Activated T-helper 2 cell treated with anti-CD3 and anti-CD28 coated beads, Interferon-gamma antibody, Interleukin-2, Interleukin-4, amounts not matched to agents 10 μg/mL and 5 μg/mL and 100 μg/mL, durations not matched to agents 14 hours and 24 hours and 36 hours (primary cell): ENCODE results near the gene DMD. TPM values are rescaled to one million over a fixed set of nuclear protein-coding genes. Genes with fewer than 3 reads are reported as not detected.
"Not testable (repeated sequence)": the region's sequence is repeated elsewhere in the genome, so short reads cannot be mapped to it uniquely, and the experiment has no call there.

ENCODE experiments used
- DNase-seq: peaks from one replicate; pipeline ENCODE4 v3.0.0; 2021; ENCODE audit warnings: low spot score
- H3K27ac Mint-ChIP-seq: one replicate; pipeline ENCODE4 v1.8.0; 2021; ENCODE audit warnings: mixed read lengths
- H3K27me3 Mint-ChIP-seq: one replicate; pipeline ENCODE4 v1.8.0; 2021; ENCODE audit warnings: low read depth, mixed read lengths
- H3K36me3 Mint-ChIP-seq: one replicate; pipeline ENCODE4 v1.8.0; 2021; ENCODE audit warnings: low read depth, mixed read lengths
- H3K4me1 Mint-ChIP-seq: one replicate; pipeline ENCODE4 v1.8.0; 2021; ENCODE audit warnings: low read depth, mixed read lengths
- H3K4me3 Mint-ChIP-seq: one replicate; pipeline ENCODE4 v1.8.0; 2021; ENCODE audit warnings: low read depth, mild to moderate bottlenecking, moderate library complexity, mixed read lengths
- H3K9me3 Mint-ChIP-seq: one replicate; pipeline ENCODE4 v1.8.0; 2021; ENCODE audit warnings: mixed read lengths
- intact Hi-C: fragments of 100-400 bp; cut with micrococcal nuclease; formaldehyde crosslinking; loops from one replicate; pipeline ENCODE4 v1.15.1; 2023
- total RNA-seq: library from RNA; stranded (reverse); gene quantifications from 2 replicates; pipeline ENCODE4 v1.2.3, GENCODE V29; 2022

The DMD gene
- total RNA-seq, 1 donor from 2014 or later, result 0.84 TPM

DNA sequence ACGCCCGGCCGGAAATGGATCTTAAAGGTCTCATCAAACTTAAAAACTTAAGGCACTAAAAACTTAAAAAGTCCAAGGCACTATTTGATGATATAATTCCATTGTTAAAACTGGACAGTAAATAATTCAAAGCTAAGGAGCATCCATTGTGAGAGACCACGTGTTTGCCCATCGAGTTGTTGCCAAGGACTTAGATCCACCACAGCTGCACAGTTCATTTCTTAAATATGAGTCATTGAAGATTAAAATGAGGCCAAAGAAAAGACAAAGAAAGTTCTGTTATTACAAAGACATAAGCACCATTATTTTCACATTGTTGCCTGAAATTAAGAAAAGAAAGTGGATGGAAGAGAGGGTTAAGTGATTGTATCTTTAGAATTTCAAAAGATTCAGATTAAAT, 1728.0 kb downstream of the DMD start:
- no peaks in the 10 kb centered on the region for H3K9me3 Mint-ChIP-seq
- H3K27me3 Mint-ChIP-seq, result no peaks in the 10 kb centered on the region
- no peak overlapping the region for H3K4me3 Mint-ChIP-seq
- no peaks in the 10 kb centered on the region for H3K4me1 Mint-ChIP-seq
- intact Hi-C loops, result no loop called here
- H3K36me3 Mint-ChIP-seq, result no peaks in the 10 kb centered on the region
- DNase-seq, result no peak
- no peak overlapping the region for H3K27ac Mint-ChIP-seq

DNA sequence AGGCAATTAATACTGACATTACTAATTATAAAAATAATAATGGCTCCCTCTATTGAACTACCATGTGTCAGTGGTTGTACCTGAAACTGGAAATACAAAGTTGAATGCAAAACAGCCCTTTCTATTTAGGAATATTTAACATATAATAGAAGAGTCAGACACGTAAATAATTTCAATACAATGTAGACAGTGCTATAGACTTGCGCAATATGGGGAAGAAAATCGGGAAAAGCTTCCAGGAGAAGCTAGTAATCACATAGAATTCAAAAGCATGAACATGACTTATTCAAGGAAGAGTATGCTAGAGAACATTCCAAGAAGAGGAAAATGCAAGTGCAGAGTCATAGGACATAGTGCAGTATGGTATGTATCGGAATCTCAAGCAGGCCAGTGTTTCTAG, 1730.7 kb downstream of the DMD start:
- H3K27ac Mint-ChIP-seq, result no peak overlapping the region
- no peaks in the 10 kb centered on the region for H3K36me3 Mint-ChIP-seq
- no peaks in the 10 kb centered on the region for H3K4me1 Mint-ChIP-seq
- intact Hi-C loops, result no loop called here
- H3K4me3 Mint-ChIP-seq, result no peak overlapping the region
- no peaks in the 10 kb centered on the region for H3K9me3 Mint-ChIP-seq
- no peak for DNase-seq
- no peaks in the 10 kb centered on the region for H3K27me3 Mint-ChIP-seq

DNA sequence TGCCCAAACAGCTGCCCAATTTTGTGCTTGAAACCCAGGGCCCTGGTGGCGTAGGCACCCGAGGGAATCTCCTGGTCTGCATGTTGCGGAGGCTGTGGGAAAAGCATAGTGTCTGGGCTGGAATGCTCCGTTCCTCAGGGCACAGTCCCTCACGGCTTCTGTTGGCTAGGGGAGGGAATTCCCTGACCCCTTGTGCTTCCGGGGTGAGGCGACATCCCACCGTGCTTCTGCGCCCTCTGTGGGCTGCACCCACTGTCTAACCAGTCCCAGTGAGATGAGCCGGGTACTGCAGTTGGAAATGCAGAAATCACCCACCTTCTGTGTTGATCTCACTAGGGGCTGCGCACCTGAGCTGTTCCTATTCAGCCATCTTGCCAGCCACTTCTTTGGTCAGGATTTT, 1740.1 kb downstream of the DMD start:
- Mint-ChIP-seq H3K27me3 (no peaks in the 10 kb centered on the region), H3K27ac (no peak overlapping the region), H3K36me3 (no peaks in the 10 kb centered on the region), H3K9me3 (no peaks in the 10 kb centered on the region), H3K4me3 (no peak overlapping the region), H3K4me1 (no peaks in the 10 kb centered on the region)
- DNase-seq, result no peak
- intact Hi-C loops, result no loop called here

DNA sequence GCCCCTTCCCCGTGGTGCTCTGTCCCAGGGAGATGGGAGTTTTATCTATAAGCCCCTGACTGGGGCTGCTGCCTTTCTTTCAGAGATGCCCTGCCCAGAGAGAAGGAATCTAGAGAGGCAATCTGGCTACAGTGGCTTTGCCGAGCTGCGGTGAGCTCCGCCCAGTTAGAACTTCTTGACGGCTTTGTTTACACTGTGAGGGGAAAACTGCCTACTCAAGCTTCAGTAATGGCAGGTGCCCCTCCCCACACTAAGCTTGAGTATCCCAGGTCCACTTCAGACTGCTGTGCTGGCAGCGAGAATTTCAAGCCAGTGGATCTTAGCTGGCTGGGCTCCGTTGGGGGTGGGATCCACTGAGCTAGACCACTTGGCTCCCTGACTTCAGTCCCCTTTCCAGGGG, 1740.6 kb downstream of the DMD start:
- H3K9me3 Mint-ChIP-seq, H3K27ac Mint-ChIP-seq, H3K27me3 Mint-ChIP-seq, H3K4me1 Mint-ChIP-seq, H3K36me3 Mint-ChIP-seq, intact Hi-C loops, H3K4me3 Mint-ChIP-seq, DNase-seq: not testable (repeated sequence)

DNA sequence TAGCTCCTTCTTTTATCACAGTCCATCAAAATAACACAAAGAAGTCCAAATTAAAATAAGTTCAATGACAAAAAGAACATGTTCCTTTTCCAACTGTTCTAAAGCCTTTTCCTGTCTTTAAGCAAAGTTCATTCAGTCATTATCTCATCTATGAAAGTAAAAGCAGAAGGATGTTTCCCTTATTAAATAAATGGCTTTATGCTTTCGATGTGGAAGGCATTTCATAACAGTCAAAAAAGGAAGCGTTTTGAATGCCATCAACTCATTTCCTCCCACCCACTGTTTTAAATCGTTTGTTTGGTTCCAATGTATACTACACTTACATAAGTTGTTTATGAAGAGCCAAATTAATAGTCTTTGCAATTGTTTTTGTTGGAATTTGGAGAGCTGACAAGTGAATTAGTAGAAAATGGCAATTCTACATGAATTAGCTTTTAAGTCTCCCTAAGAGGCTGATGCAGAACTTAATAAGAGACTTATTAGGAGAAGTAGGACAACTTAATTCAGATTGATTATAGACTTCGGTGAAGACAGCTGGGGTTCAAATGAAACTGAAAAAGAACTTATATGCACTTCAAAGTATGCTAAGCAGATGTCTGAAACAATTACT, 1746.9 kb downstream of the DMD start:
- H3K27me3 Mint-ChIP-seq, result no peaks in the 10 kb centered on the region
- no peak for DNase-seq
- H3K4me3 Mint-ChIP-seq, result no peak overlapping the region
- no peaks in the 10 kb centered on the region for H3K9me3 Mint-ChIP-seq
- intact Hi-C loops, result no loop called here
- H3K27ac Mint-ChIP-seq, result no peak overlapping the region
- H3K36me3 Mint-ChIP-seq, result no peaks in the 10 kb centered on the region
- H3K4me1 Mint-ChIP-seq, result no peaks in the 10 kb centered on the region

DNA sequence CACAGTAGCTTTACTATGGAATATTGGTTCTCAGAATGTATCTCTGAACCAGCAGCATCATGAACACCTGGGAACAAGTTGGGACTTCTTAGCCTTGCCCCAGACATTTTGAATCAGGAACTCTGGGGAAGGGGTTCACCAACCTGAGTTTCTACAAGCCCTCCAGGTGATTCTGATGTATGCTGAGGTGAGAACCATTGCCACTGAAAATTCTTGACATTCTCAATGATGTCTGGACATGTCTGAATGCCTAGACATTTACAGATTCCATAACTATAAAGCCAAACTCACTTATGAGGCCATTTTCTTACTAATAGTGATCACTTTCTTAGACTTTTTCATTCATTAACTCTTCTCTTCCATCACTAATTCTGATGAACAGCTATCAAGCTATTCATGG, 1750.1 kb downstream of the DMD start:
- no peaks in the 10 kb centered on the region for H3K27me3 Mint-ChIP-seq
- no peaks in the 10 kb centered on the region for H3K9me3 Mint-ChIP-seq
- DNase-seq, result no peak
- no peak overlapping the region for H3K4me3 Mint-ChIP-seq
- H3K4me1 Mint-ChIP-seq, result no peaks in the 10 kb centered on the region
- H3K27ac Mint-ChIP-seq, result no peak overlapping the region
- no peaks in the 10 kb centered on the region for H3K36me3 Mint-ChIP-seq
- intact Hi-C loops, result no loop called here

DNA sequence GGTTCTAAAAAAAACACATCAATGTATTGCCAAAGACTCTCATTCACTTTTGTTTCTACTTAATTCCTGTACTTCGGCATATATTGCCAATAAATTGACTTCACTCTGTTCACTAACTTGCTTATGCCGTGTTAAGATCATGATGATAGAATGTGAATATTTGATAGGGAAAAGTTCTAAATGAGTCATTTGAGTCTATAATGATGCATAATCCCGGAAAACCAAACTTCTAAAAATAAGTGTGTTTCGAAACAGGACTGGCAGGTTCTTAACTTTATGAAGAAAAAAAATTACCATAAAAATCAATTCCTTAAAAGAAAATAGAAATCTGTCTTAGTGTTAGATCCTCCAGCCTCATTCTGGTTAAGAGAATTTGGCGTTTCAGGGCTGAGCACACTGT, 1752.0 kb downstream of the DMD start:
- Mint-ChIP-seq H3K27ac (no peak overlapping the region), H3K4me3 (no peak overlapping the region), H3K36me3 (no peaks in the 10 kb centered on the region), H3K4me1 (no peaks in the 10 kb centered on the region), H3K9me3 (no peaks in the 10 kb centered on the region), H3K27me3 (no peaks in the 10 kb centered on the region)
- no peak for DNase-seq
- intact Hi-C loops, result no loop called here

DNA sequence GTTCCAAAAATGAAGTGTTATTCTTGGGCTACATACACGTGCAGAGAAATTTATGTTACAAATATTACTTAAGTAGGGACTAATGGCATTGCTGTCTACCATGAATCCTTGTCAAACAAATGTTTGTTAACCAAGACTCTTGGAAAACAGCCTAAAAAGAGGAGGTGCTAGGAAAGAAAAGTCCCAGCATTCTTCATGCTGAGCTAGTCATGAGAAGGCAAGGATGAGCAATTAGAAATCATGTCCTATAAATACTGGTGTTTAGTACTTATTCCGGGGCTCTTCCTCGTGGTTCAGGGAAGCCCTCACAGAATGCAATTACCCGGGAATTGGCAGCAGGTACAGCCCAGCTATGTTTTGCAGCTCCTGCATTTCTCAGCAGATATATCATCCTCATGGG, 1761.4 kb downstream of the DMD start:
- intact Hi-C loops, result no loop called here
- H3K4me3 Mint-ChIP-seq, result no peak overlapping the region
- DNase-seq, result no peak
- H3K4me1 Mint-ChIP-seq, result no peaks in the 10 kb centered on the region
- H3K27ac Mint-ChIP-seq, result no peak overlapping the region
- no peaks in the 10 kb centered on the region for H3K36me3 Mint-ChIP-seq
- no peaks in the 10 kb centered on the region for H3K27me3 Mint-ChIP-seq
- no peaks in the 10 kb centered on the region for H3K9me3 Mint-ChIP-seq

DNA sequence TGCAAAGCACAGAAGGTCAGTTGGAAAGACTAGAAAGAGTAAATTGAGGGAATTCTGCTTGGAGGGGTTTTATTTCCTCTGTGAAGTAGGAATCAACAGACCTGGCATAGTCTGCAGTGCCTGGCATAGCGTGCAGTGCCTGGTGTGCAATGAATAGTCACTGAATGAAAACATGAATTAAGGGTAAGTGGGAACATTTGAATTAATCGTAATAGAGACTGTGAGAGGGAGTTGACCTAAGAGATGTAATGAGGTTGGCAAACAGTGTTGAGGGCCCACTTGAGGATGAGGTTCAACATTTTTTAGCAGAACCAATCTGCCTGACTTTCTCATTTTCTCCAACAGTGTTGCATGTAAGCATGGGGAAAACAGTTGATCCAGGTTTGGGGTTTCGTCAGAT, 1762.3 kb downstream of the DMD start:
- no peak for DNase-seq
- Mint-ChIP-seq H3K4me1 (no peaks in the 10 kb centered on the region), H3K27ac (no peak overlapping the region), H3K4me3 (no peak overlapping the region), H3K27me3 (no peaks in the 10 kb centered on the region), H3K36me3 (no peaks in the 10 kb centered on the region), H3K9me3 (no peaks in the 10 kb centered on the region)
- intact Hi-C loops, result no loop called here

DNA sequence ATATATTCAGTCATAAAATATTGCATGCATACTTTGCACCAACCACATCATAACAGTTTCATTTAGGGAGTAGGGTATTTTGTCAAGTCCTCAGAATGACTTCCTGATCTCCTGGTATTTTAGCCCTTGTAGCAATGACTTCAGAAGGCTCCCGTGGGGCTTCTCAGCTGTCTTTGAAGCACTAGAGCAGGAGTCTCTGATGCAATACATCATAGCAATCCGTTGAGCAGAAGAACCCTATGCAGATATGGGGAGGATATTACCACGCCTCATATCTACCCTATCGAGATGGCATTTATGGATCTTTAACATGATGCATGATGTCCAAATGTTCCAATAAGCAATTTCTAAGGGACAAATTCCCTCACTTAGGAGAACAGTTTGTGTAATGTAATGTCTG, 1765.8 kb downstream of the DMD start:
- H3K4me3 Mint-ChIP-seq, result no peak overlapping the region
- no peaks in the 10 kb centered on the region for H3K36me3 Mint-ChIP-seq
- intact Hi-C loops, result no loop called here
- no peak for DNase-seq
- H3K4me1 Mint-ChIP-seq, result no peaks in the 10 kb centered on the region
- no peaks in the 10 kb centered on the region for H3K27me3 Mint-ChIP-seq
- H3K27ac Mint-ChIP-seq, result no peak overlapping the region
- no peaks in the 10 kb centered on the region for H3K9me3 Mint-ChIP-seq

DNA sequence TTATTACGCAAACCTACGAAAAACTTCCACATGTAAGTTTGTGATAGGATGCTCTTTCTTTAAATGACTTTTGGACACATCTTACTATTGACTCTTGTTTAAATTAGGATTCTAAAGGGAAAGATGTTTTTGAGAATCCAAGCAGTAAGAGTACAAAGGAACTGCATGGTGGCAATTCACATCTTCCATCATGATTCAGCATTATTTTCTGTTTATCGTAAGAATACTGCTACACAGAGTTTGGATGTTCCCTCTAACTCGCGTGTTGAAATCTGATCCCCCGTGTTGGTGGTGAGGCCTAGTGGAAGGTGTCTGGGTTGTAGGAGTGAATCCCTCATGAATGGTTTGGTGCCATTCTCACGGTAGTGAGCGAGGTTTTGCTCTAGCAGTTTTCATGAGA, 1767.7 kb downstream of the DMD start:
- no peaks in the 10 kb centered on the region for H3K4me1 Mint-ChIP-seq
- no peaks in the 10 kb centered on the region for H3K27me3 Mint-ChIP-seq
- no peaks in the 10 kb centered on the region for H3K36me3 Mint-ChIP-seq
- no peak overlapping the region for H3K4me3 Mint-ChIP-seq
- H3K27ac Mint-ChIP-seq, result no peak overlapping the region
- DNase-seq, result no peak
- no peaks in the 10 kb centered on the region for H3K9me3 Mint-ChIP-seq
- intact Hi-C loops, result no loop called here

DNA sequence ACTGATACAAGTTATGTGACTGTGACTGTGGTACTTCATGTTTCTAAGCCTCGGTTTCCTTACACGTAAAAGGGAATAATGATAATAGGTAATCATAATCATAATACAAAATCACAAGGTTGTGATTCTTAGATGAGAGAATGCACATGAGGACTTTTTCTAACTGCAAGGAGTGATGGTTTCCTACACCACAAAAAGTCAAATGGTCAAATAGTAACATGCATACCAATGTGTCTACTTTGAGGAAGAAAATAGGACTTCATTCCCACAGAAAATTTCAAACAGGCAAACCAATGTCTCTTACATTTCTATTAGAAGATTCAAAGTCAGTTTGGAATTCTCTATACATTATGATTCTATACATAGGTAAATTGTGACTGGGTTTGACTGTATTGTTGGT, 1770.8 kb downstream of the DMD start:
- DNase-seq, result no peak
- H3K4me3 Mint-ChIP-seq, result no peak overlapping the region
- H3K9me3 Mint-ChIP-seq, result no peaks in the 10 kb centered on the region
- H3K27me3 Mint-ChIP-seq, result no peaks in the 10 kb centered on the region
- intact Hi-C loops, result no loop called here
- H3K27ac Mint-ChIP-seq, result no peak overlapping the region
- H3K4me1 Mint-ChIP-seq, result no peaks in the 10 kb centered on the region
- H3K36me3 Mint-ChIP-seq, result no peaks in the 10 kb centered on the region

DNA sequence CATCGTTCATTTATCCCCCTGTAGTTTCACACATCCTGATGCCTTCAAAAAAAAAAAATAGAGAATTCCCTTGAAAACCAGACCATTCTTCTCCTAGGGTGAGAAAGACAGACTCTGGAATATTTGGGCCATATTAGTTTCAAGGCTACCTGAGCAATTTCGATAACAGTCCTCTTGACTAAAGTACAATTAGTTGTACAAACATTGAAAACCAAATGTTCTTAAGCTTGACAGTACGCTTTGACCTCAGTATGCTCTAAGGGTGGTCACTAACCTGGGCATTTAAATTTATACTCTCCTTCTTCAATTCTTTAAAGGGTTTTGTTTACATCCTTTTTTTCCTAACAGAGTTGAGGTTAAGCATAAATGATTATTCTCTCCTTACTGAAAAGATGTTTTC, 1774.9 kb downstream of the DMD start:
- Mint-ChIP-seq H3K4me1 (no peaks in the 10 kb centered on the region), H3K27ac (no peak overlapping the region), H3K4me3 (no peak overlapping the region), H3K27me3 (no peaks in the 10 kb centered on the region), H3K9me3 (no peaks in the 10 kb centered on the region), H3K36me3 (no peaks in the 10 kb centered on the region)
- DNase-seq, result no peak
- intact Hi-C loops, result no loop called here

DNA sequence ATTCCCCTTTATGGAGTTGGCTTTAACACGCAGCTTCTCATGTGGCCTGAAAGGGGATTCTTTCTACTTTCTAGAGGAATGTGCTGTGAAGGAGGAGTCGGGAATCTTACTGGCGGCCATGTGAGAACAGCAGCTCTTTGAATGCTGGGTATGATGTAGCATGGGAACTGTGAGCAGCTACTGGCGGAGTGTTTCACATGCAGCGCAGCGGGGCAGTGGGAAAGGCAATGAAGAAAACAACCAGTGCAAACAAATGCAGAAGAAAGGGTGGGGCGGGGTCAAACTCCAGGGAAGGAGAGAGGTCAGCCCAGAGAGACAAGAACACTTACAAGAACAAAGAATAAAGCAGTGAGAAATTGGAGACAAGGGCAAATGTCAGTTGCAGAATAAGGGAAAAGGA, 1775.8 kb downstream of the DMD start:
- Mint-ChIP-seq H3K36me3 (no peaks in the 10 kb centered on the region), H3K4me1 (no peaks in the 10 kb centered on the region), H3K4me3 (no peak overlapping the region), H3K27me3 (no peaks in the 10 kb centered on the region), H3K27ac (no peak overlapping the region), H3K9me3 (no peaks in the 10 kb centered on the region)
- intact Hi-C loops, result no loop called here
- no peak for DNase-seq
